ENCODE data around the gene PACRG. TPM values are rescaled to one million over a fixed set of nuclear protein-coding genes. Genes with fewer than 3 reads are reported as not detected.

The PACRG gene
- total and polyA plus RNA-seq, 2 of the 4 experiments (the other 2 are of a cell fraction), result not detected

- H2BK5ac ChIP-seq (ENCODE audit: low read depth, low read length, poor library complexity, severe bottlenecking), result no peak overlapping the region
- ChIA-PET CTCF (interaction anchor here (1.0 kb wide), 1 partner anchor 8 kb away, joined by 3 read pairs; no protein-coding TSS in a partner anchor), POLR2A (ENCODE audit: unreplicated experiment) (no interaction called here)
- no peak overlapping the region for H3K56ac ChIP-seq (ENCODE audit: extremely low read depth, insufficient read depth, low read length)
- no peaks in the 10 kb centered on the region for H3K27me3 ChIP-seq (ENCODE audit: control insufficient read depth, insufficient read depth, low read length)
- H4K5ac ChIP-seq (ENCODE audit: low read depth, low read length), result no peak overlapping the region
- H4K20me1 ChIP-seq (ENCODE audit: insufficient read depth, low read length), result no peaks in the 10 kb centered on the region
- H3K4ac ChIP-seq (ENCODE audit: low read depth, low read length), result no peak overlapping the region
- H3K4me2 ChIP-seq (ENCODE audit: low read depth, low read length), result no peak overlapping the region
- H3K9me3 ChIP-seq (ENCODE audit: control insufficient read depth, insufficient read depth, low read length), result peaks cover 4% of the 10 kb centered on the region; the same call in 1 of the 2 replicates
- no peak overlapping the region for H4K91ac ChIP-seq (ENCODE audit: insufficient read depth, low read depth, low read length)
- H4K8ac ChIP-seq (ENCODE audit: low read depth in 2 of 2, low read length in 2 of 2), result no peak overlapping the region
- H2AK9ac ChIP-seq (replicated peaks; ENCODE audit: low read depth, low read length, poor library complexity), result no peak overlapping the region
- H2BK15ac ChIP-seq (ENCODE audit: low read depth, low read length), result no peak overlapping the region
- H2BK20ac ChIP-seq (ENCODE audit: low read depth, low read length), result no peak overlapping the region
- H3K4me1 ChIP-seq (ENCODE audit: control insufficient read depth, insufficient read depth, low read length), result no peaks in the 10 kb centered on the region
- no peak overlapping the region for H3K4me3 ChIP-seq (ENCODE audit: insufficient read depth, low read depth, low read length)
- TF ChIP-seq POLR2A (IDR thresholded peaks at IDR 0.05; ENCODE audit: low read depth, low read length) (no peak), NFE2L2 (IDR thresholded peaks at IDR 0.05; ENCODE audit: low read depth, low read length) (no peak)
- no peak overlapping the region for H3K23ac ChIP-seq (ENCODE audit: low read depth, low read length)
- no peaks in the 10 kb centered on the region for H3K79me1 ChIP-seq (ENCODE audit: low read depth in 1 of 2, low read length in 2 of 2)
- no peak overlapping the region for H3K18ac ChIP-seq (ENCODE audit: low read depth, low read length)
- intact Hi-C loops (cut with micrococcal nuclease) (no loop called here), dilution Hi-C loops (cut with HindIII; ENCODE audit: low sequenced_read_pairs, unreplicated experiment) (no loop called here), in situ Hi-C loops (cut with MboI; ENCODE audit: low sequenced_read_pairs) (no loop called here)
- H3K9ac ChIP-seq (ENCODE audit: low read depth, low read length), result no peak overlapping the region
- no peak; the same call in 1 of the 2 replicates for ATAC-seq (ENCODE audit: low read depth)
- H2BK120ac ChIP-seq (ENCODE audit: low read depth, low read length), result no peak overlapping the region
- no peak overlapping the region for H2AK5ac ChIP-seq (ENCODE audit: low read depth, low read length)
- no peaks in the 10 kb centered on the region for H3K9me1 ChIP-seq (ENCODE audit: insufficient read depth, low read length)
- H3K36me3 ChIP-seq (ENCODE audit: control insufficient read depth, insufficient read depth, low read length), result no peaks in the 10 kb centered on the region
- no CpG with 5 or more reads among the region's 5 CpGs for WGBS, 2 experiments (ENCODE audit: extremely low coverage in 2 of 2, insufficient read length in 1 of 2)
- no TSS peak for BruUV-seq (replicated peaks)
- DNase-seq, result peak; percentile 5
- H3K14ac ChIP-seq (replicated peaks; ENCODE audit: low read depth, low read length), result no peak overlapping the region
- no peak overlapping the region for H2AFZ ChIP-seq (replicated peaks; ENCODE audit: low read length, poor library complexity)
- H3K27ac ChIP-seq (ENCODE audit: insufficient read depth, low read length), result no peak overlapping the region
Observed at GRCh38 chr6:162940426-162940825, 212.7 kb downstream of the PACRG start.
